CD4-positive, alpha-beta T cell (primary cell): ENCODE data around the gene ENDOU. TPM values are rescaled to one million over a fixed set of nuclear protein-coding genes. Genes with fewer than 3 reads are reported as not detected.

ENCODE experiments used
- ATAC-seq: fragments of 200-7000 bp; cut with Tn5 transposase; one replicate; pipeline ENCODE4 v1.10.0; 2022; ENCODE audit warnings: mild to moderate bottlenecking; ENCODE audit not compliant: poor library complexity
- CTCF ChIA-PET: fragments of 350-600 bp; sonication (Branson Sonifier 250); formaldehyde crosslinking; loops from one replicate; lab custom pipeline; 2021; ENCODE audit warnings: antibody characterized with exemption, inconsistent platforms; lab: Charles Lee
- POLR2A ChIA-PET: fragments of 350-600 bp; sonication (Branson Sonifier 250); formaldehyde crosslinking; loops from one replicate; lab custom pipeline; 2021; ENCODE audit warnings: antibody characterized with exemption, inconsistent platforms; lab: Charles Lee
- DNase-seq, 14 experiments: peaks; one replicate each; pipeline ENCODE4 v3.0.0-alpha.2; 2013 to 2020; ENCODE audit warnings: mixed read lengths in 2 of 14
- H3K27ac ChIP-seq, 2 donors: one replicate each; pipeline versions ENCODE4 v1.5.1 to v1.7.0; 2013; ENCODE audit warnings: low read length in 2 of 2, low read depth in 1 of 2, mild to moderate bottlenecking in 1 of 2
- H3K27me3 ChIP-seq, 2 experiments: 1 replicate in 1 of 2; 2 replicates in 1 of 2; pipeline versions ENCODE4 v1.6.1 to v1.7.0; 2013; ENCODE audit warnings: low read length in 2 of 2, control low read depth in 1 of 2, mild to moderate bottlenecking in 1 of 2, moderate library complexity in 1 of 2; ENCODE audit not compliant: insufficient read depth in 2 of 2, control insufficient read depth in 1 of 2
- H3K36me3 ChIP-seq: one replicate; pipeline ENCODE4 v1.6.1; 2013; ENCODE audit warnings: low read length, control low read depth; ENCODE audit not compliant: insufficient read depth
- H3K4me1 ChIP-seq: one replicate; pipeline ENCODE4 v1.6.1; 2013; ENCODE audit warnings: low read length, control low read depth; ENCODE audit not compliant: insufficient read depth
- H3K4me3 ChIP-seq: one replicate; pipeline ENCODE4 v1.5.1; 2013; ENCODE audit warnings: mild to moderate bottlenecking, low read length, moderate library complexity
- H3K9me3 ChIP-seq, 2 experiments: 1 replicate in 1 of 2; 2 replicates in 1 of 2; pipeline versions ENCODE4 v1.6.1 to v1.7.0; 2013; ENCODE audit warnings: low read length in 2 of 2, mild to moderate bottlenecking in 2 of 2, control low read depth in 1 of 2, moderate library complexity in 1 of 2; ENCODE audit not compliant: control insufficient read depth in 1 of 2, insufficient read depth in 1 of 2
- H3K27ac Mint-ChIP-seq: one replicate; pipeline ENCODE4 v1.8.0; 2020; ENCODE audit warnings: mixed read lengths
- H3K27me3 Mint-ChIP-seq: one replicate; pipeline ENCODE4 v1.8.0; 2021; ENCODE audit warnings: mixed read lengths
- H3K36me3 Mint-ChIP-seq: one replicate; pipeline ENCODE4 v1.8.0; 2021; ENCODE audit warnings: low read depth, mixed read lengths
- H3K4me1 Mint-ChIP-seq: one replicate; pipeline ENCODE4 v1.8.0; 2021; ENCODE audit warnings: low read depth, mixed read lengths
- H3K4me3 Mint-ChIP-seq: one replicate; pipeline ENCODE4 v1.8.0; 2020; ENCODE audit warnings: mild to moderate bottlenecking, mixed read lengths
- H3K9me3 Mint-ChIP-seq: one replicate; pipeline ENCODE4 v1.8.0; 2020; ENCODE audit warnings: mixed read lengths
- intact Hi-C, 2 experiments: fragments of 100-400 bp; cut with DNase I in 1 of 2; cut with micrococcal nuclease in 1 of 2; formaldehyde crosslinking; loops; one replicate each; pipeline versions ENCODE4 v1.15.1 to v1.9.0; 2023 to 2025; cut with DNase I, micrococcal nuclease
- polyA plus RNA-seq, 2 donors: library from polyadenylated mRNA; unstranded; fragments of 120-200 nt; gene quantifications; one replicate each; pipeline ENCODE4 v1.2.1, GENCODE V29; 2013
- total RNA-seq, 174 experiments: library from RNA in 2 of 174; stranded (reverse) in 2 of 174; gene quantifications; one replicate each; pipeline ENCODE4 v1.2.3 and lab custom pipeline; 2021 to 2026
- TF ChIP-seq, protein P1 (sequence below): fragments of 200-600 bp; IDR thresholded peaks from one replicate; pipeline ENCODE4 v1.8.0; 2022; ENCODE audit warnings: antibody characterized with exemption, mild to moderate bottlenecking

Gene ENDOU, protein sequence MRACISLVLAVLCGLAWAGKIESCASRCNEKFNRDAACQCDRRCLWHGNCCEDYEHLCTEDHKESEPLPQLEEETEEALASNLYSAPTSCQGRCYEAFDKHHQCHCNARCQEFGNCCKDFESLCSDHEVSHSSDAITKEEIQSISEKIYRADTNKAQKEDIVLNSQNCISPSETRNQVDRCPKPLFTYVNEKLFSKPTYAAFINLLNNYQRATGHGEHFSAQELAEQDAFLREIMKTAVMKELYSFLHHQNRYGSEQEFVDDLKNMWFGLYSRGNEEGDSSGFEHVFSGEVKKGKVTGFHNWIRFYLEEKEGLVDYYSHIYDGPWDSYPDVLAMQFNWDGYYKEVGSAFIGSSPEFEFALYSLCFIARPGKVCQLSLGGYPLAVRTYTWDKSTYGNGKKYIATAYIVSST
- total RNA-seq: not detected
- polyA plus RNA-seq (2013, experiment 1 of 2): not detected
- polyA plus RNA-seq (2013, experiment 2 of 2): 0.12 TPM
- total RNA-seq (lab: John Stamatoyannopoulos, UW): 0 to 0.72 (median 0.06) reads per million in 172 experiments

DNA sequence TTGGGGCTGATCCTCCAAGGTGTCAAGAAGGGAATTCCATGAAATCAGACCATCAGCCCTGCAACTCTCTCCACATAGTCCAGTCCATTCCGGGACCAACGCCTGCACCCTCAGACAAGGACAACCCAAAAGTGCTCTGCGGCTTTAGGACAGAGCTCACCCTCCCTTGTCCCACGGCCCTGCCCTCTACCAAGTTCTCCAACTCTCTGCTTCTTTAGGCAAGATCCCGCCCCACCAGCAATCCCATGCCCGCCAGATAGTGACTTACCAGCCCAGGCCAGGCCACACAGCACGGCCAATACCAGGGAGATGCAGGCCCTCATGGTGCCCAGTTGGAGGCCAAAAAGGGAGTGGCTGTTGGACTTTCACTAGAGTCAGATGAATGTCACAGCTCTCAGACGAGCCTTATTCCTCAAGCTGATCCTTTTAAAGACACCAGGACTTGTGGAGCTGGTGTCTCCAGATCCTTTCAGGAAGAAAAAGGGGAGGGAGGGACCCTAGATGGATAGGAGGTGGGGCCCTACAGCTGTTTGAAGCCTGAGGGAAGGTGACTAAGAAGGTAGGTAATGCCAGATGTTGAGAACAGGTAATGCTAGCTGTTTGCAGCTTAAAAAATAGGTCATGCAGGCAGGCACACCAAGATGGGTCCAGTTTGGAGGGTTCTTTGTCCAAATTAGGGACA is at the start of gene ENDOU:
TSS of gene ENDOU (minus strand) at position 400 of the 682 bp plus-strand sequence. CDS start at position 323, 77 bp downstream.
- H3K27me3 Mint-ChIP-seq: no peaks in the 10 kb centered on the region
- intact Hi-C loops: no loop called here
- Histone ChIP-seq H3K27ac (no peak within 1 kb of the TSS), H3K4me3 (no peak within 1 kb of the TSS), H3K4me1 (peaks cover 6% of the 10 kb centered on the region), H3K9me3 (no peaks in the 10 kb centered on the region), H3K27me3 (no peaks in the 10 kb centered on the region), H3K36me3 (no peaks in the 10 kb centered on the region)
- ATAC-seq (no peak), DNase-seq (no peak)
- POLR2A ChIA-PET: no interaction called here
- TF ChIP-seq, protein P1, sequence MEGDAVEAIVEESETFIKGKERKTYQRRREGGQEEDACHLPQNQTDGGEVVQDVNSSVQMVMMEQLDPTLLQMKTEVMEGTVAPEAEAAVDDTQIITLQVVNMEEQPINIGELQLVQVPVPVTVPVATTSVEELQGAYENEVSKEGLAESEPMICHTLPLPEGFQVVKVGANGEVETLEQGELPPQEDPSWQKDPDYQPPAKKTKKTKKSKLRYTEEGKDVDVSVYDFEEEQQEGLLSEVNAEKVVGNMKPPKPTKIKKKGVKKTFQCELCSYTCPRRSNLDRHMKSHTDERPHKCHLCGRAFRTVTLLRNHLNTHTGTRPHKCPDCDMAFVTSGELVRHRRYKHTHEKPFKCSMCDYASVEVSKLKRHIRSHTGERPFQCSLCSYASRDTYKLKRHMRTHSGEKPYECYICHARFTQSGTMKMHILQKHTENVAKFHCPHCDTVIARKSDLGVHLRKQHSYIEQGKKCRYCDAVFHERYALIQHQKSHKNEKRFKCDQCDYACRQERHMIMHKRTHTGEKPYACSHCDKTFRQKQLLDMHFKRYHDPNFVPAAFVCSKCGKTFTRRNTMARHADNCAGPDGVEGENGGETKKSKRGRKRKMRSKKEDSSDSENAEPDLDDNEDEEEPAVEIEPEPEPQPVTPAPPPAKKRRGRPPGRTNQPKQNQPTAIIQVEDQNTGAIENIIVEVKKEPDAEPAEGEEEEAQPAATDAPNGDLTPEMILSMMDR: no peak
- peaks cover 9% of the 10 kb centered on the region for H3K4me1 Mint-ChIP-seq
- H3K36me3 Mint-ChIP-seq: no peaks in the 10 kb centered on the region
- CTCF ChIA-PET: no interaction called here
- no peaks in the 10 kb centered on the region for H3K9me3 Mint-ChIP-seq
- H3K27ac Mint-ChIP-seq: no peak within 1 kb of the TSS
- H3K4me3 Mint-ChIP-seq: no peak within 1 kb of the TSS

DNA sequence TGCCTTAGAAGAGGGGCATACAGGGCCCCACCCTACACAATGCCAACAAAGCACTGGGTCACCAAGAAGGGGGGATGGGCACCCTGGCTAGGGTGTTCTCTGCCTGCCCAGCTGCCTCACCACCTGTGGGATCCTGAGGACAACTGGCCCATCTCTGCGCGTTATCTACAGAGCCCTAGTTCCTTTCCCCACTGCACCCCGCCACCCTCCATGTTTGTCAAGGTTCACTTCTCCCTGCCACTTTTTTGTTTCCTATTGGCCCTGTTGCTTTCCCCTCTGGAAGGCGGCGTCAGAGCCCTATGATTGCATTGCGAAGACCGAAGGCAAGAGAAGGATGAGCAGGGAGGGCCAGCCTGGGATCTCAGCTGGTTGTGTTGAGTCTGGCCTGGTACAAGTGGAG is 49.4 kb upstream of the ENDOU start:
- Histone ChIP-seq H3K9me3 (no peaks in the 10 kb centered on the region), H3K27ac (no peak overlapping the region), H3K27me3 (no peaks in the 10 kb centered on the region), H3K4me1 (peaks cover 40% of the 10 kb centered on the region), H3K4me3 (no peak overlapping the region), H3K36me3 (no peaks in the 10 kb centered on the region)
- Mint-ChIP-seq H3K27me3 (no peaks in the 10 kb centered on the region), H3K4me3 (peak overlapping the region; percentile 89), H3K27ac (no peak overlapping the region), H3K36me3 (no peaks in the 10 kb centered on the region), H3K9me3 (no peaks in the 10 kb centered on the region), H3K4me1 (peaks cover 37% of the 10 kb centered on the region)
- ATAC-seq: no peak
- CTCF ChIA-PET: no interaction called here
- POLR2A ChIA-PET: no interaction called here
- no peak for DNase-seq
- intact Hi-C loops: loop anchor here (5.0 kb wide), 2 partner anchors 122 to 173 kb away; no protein-coding TSS in a partner anchor
- TF ChIP-seq, protein P1: no peak

DNA sequence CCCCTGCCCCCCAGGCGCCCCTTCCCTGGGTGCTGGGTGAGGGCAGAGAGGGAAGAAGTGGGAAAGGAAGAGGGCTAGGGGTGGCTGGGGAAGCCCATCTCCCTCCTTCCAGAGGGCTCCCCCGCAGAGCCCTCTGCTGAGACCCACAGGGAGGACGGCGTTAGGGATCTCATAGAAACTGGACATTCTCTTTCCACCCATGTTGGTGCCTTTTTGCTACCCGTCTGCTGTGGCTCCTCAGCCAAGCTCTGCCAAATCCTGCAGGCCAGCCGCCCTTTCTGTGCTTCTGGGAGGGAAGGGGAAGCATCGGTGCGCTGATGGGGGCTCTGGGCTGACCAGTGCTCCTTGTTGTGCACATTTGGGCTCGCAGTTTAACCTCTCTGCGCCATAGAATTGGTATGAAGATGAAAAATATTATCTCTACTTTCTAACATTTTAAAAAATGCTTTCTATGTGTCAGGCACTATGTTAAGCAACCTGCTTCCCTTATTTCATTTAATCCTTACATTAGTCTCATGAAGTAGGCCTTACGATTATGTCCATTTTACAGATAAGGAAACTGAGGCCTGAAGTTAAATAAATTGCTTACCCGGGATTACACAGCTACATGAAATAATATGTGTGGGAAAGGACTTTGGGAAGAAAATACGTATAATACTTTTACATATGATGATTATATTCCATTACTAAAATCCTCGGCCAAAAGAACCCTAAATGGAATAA is 48.7 kb upstream of the ENDOU start:
- no peak for DNase-seq
- POLR2A ChIA-PET: interaction anchor here (0.7 to 2.2 kb wide), 6 partner anchors 16 to 68 kb away, joined by 3 to 8 read pairs (median 4); partner anchors contain the start of genes RAPGEF3 and RPAP3
- TF ChIP-seq, protein P1: no peak
- Histone ChIP-seq H3K36me3 (no peaks in the 10 kb centered on the region), H3K4me3 (peak overlapping the region; percentile 54), H3K4me1 (peaks cover 34% of the 10 kb centered on the region), H3K27ac (no peak overlapping the region), H3K27me3 (no peaks in the 10 kb centered on the region), H3K9me3 (no peaks in the 10 kb centered on the region)
- no peak for ATAC-seq
- Mint-ChIP-seq H3K27me3 (no peaks in the 10 kb centered on the region), H3K4me3 (peak overlapping the region; percentile 89), H3K36me3 (no peaks in the 10 kb centered on the region), H3K9me3 (no peaks in the 10 kb centered on the region), H3K4me1 (peaks cover 31% of the 10 kb centered on the region), H3K27ac (peak overlapping the region; percentile 33)
- CTCF ChIA-PET: interaction anchor here (0.7 to 9.5 kb wide), 6 partner anchors 16 to 397 kb away, joined by 3 to 157 read pairs (median 4); partner anchors contain the start of gene TMEM106C
- intact Hi-C loops: no loop called here
